GM10266 (cell line): ENCODE data around the gene RNF114.

ENCODE experiments used
- DNase-seq: peaks from one replicate; pipeline ENCODE4 v3.0.0; 2012; ENCODE audit errors: extremely low spot score
- CTCF ChIP-seq: IDR thresholded peaks from 2 replicates; pipeline ENCODE4 v1.5.1; 2012; ENCODE audit warnings: mild to moderate bottlenecking, low read depth; ENCODE audit not compliant: control insufficient read depth, insufficient read depth; ENCODE audit errors: missing control alignments

Gene RNF114

GRCh38 chr20:49906101-49906604 lies 30.0 kb upstream of the RNF114 start:
- no peak for TF ChIP-seq CTCF
- no peak for DNase-seq

- no peak for TF ChIP-seq CTCF
- DNase-seq, result no peak
Measured at GRCh38 chr20:49906615-49907154, 29.5 kb upstream of the RNF114 start.

GRCh38 chr20:49907405-49908257 lies 28.6 kb upstream of the RNF114 start:
- TF ChIP-seq CTCF, result no peak
- DNase-seq, result no peak

- no peak for DNase-seq
Measured at GRCh38 chr20:49908258-49908565, 28.0 kb upstream of the RNF114 start.

GRCh38 chr20:49909499-49910339 lies 26.5 kb upstream of the RNF114 start:
- no peak for DNase-seq
- no peak for TF ChIP-seq CTCF

More at GRCh38 chr20:49908258-49908565, 28.0 kb upstream of the RNF114 start:
- TF ChIP-seq CTCF, result no peak

- no peak for DNase-seq
- TF ChIP-seq CTCF, result no peak
Measured at GRCh38 chr20:49910340-49910706, 25.9 kb upstream of the RNF114 start.

- TF ChIP-seq CTCF, result no peak
- no peak for DNase-seq
Measured at GRCh38 chr20:49913399-49914047, 22.7 kb upstream of the RNF114 start.
